ENCODE data around the gene WWOX. TPM values are rescaled to one million over a fixed set of nuclear protein-coding genes. Genes with fewer than 3 reads are reported as not detected.

The WWOX gene
- polyA plus RNA-seq, 1 donor from 2014 or later = 25.6 TPM

- H3K27me3 ChIP-seq (ENCODE audit: insufficient read depth, low read depth, low read length) = no peaks in the 10 kb centered on the region
- no peaks in the 10 kb centered on the region for H3F3A ChIP-seq (ENCODE audit: insufficient read depth, low read length, poor library complexity, severe bottlenecking)
- no peaks in the 10 kb centered on the region for H3K9me3 ChIP-seq (ENCODE audit: low read length)
- no peak overlapping the region for H3K9ac ChIP-seq (ENCODE audit: low read length)
- no peaks in the 10 kb centered on the region for H3K79me2 ChIP-seq (replicated peaks; ENCODE audit: insufficient read depth, low read length)
- H3K4me3 ChIP-seq (ENCODE audit: low read length) = no peak overlapping the region
- no peaks in the 10 kb centered on the region for H3K36me3 ChIP-seq (ENCODE audit: insufficient read depth, low read length)
- H3K27ac ChIP-seq (ENCODE audit: low read length) = no peak overlapping the region
- no peaks in the 10 kb centered on the region for H4K20me1 ChIP-seq (ENCODE audit: insufficient read depth)
- H2AFZ ChIP-seq (ENCODE audit: low read depth, low read length) = no peak overlapping the region
- H3K9me2 ChIP-seq (ENCODE audit: insufficient read depth, low read length) = no peaks in the 10 kb centered on the region
- TF ChIP-seq EP300 (conservative IDR thresholded peaks at IDR 0.05; ENCODE audit: poor library complexity, severe bottlenecking) (no peak), RAD21 (conservative IDR thresholded peaks at IDR 0.05) (no peak), TAF1 (IDR thresholded peaks at IDR 0.05; ENCODE audit: low read depth) (no peak), CTCF (IDR thresholded peaks at IDR 0.05; ENCODE audit: poor library complexity, severe bottlenecking) (no peak), REST (IDR thresholded peaks at IDR 0.05; ENCODE audit: borderline replicate concordance) (no peak), POLR2AphosphoS5 (IDR thresholded peaks at IDR 0.05) (no peak), EZH2 (IDR thresholded peaks at IDR 0.05; ENCODE audit: borderline replicate concordance, insufficient read depth, low read length, poor library complexity, severe bottlenecking) (no peak), MXI1 (conservative IDR thresholded peaks at IDR 0.05; ENCODE audit: poor library complexity, severe bottlenecking) (no peak), SMC3 (conservative IDR thresholded peaks at IDR 0.05; ENCODE audit: poor library complexity) (no peak)
- H3K4me2 ChIP-seq (ENCODE audit: low read length) = no peak overlapping the region
These were observed 585.4 kb downstream of the WWOX start for GRCh38 chr16:78684655-78685375.

- TF ChIP-seq MXI1 (conservative IDR thresholded peaks at IDR 0.05; ENCODE audit: poor library complexity, severe bottlenecking) (no peak), POLR2AphosphoS5 (IDR thresholded peaks at IDR 0.05) (no peak), CTCF (IDR thresholded peaks at IDR 0.05; ENCODE audit: poor library complexity, severe bottlenecking) (no peak), EP300 (conservative IDR thresholded peaks at IDR 0.05; ENCODE audit: poor library complexity, severe bottlenecking) (no peak), EZH2 (IDR thresholded peaks at IDR 0.05; ENCODE audit: borderline replicate concordance, insufficient read depth, low read length, poor library complexity, severe bottlenecking) (no peak), TAF1 (IDR thresholded peaks at IDR 0.05; ENCODE audit: low read depth) (no peak), SMC3 (conservative IDR thresholded peaks at IDR 0.05; ENCODE audit: poor library complexity) (no peak), RAD21 (conservative IDR thresholded peaks at IDR 0.05) (no peak), REST (IDR thresholded peaks at IDR 0.05; ENCODE audit: borderline replicate concordance) (no peak)
- Histone ChIP-seq H3K27me3 (ENCODE audit: insufficient read depth, low read depth, low read length) (no peaks in the 10 kb centered on the region), H3F3A (ENCODE audit: insufficient read depth, low read length, poor library complexity, severe bottlenecking) (no peaks in the 10 kb centered on the region), H2AFZ (ENCODE audit: low read depth, low read length) (no peak overlapping the region), H3K79me2 (replicated peaks; ENCODE audit: insufficient read depth, low read length) (no peaks in the 10 kb centered on the region), H3K27ac (ENCODE audit: low read length) (no peak overlapping the region), H3K4me3 (ENCODE audit: low read length) (no peak overlapping the region), H4K20me1 (ENCODE audit: insufficient read depth) (no peaks in the 10 kb centered on the region), H3K9me2 (ENCODE audit: insufficient read depth, low read length) (no peaks in the 10 kb centered on the region), H3K9ac (ENCODE audit: low read length) (no peak overlapping the region), H3K36me3 (ENCODE audit: insufficient read depth, low read length) (no peaks in the 10 kb centered on the region), H3K4me2 (ENCODE audit: low read length) (no peak overlapping the region), H3K9me3 (ENCODE audit: low read length) (no peaks in the 10 kb centered on the region)
These were observed 587.1 kb downstream of the WWOX start for GRCh38 chr16:78686601-78687000.

Data from neural cell (in vitro differentiated cells).